Endothelial cell (in vitro differentiated cells): ENCODE measurements around the gene CDK6. TPM values are rescaled to one million over a fixed set of nuclear protein-coding genes. Genes with fewer than 3 reads are reported as not detected.

Experiments
- DNase-seq: peaks from one replicate; pipeline ENCODE4 v3.0.0; 2021; ENCODE audit warnings: low spot score
- H3K27ac Mint-ChIP-seq: one replicate; pipeline ENCODE4 v1.8.0; 2021; ENCODE audit warnings: mixed read lengths, inconsistent platforms; ENCODE audit not compliant: unreplicated experiment
- H3K27me3 Mint-ChIP-seq: one replicate; pipeline ENCODE4 v1.8.0; 2021; ENCODE audit warnings: mild to moderate bottlenecking, moderate library complexity, mixed read lengths, inconsistent platforms; ENCODE audit not compliant: unreplicated experiment
- H3K36me3 Mint-ChIP-seq: one replicate; pipeline ENCODE4 v1.8.0; 2021; ENCODE audit warnings: mild to moderate bottlenecking, low read depth, mixed read lengths, inconsistent platforms; ENCODE audit not compliant: unreplicated experiment
- H3K4me1 Mint-ChIP-seq: one replicate; pipeline ENCODE4 v1.8.0; 2021; ENCODE audit warnings: mild to moderate bottlenecking, mixed read lengths, inconsistent platforms; ENCODE audit not compliant: unreplicated experiment
- H3K4me3 Mint-ChIP-seq: one replicate; pipeline ENCODE4 v1.8.0; 2021; ENCODE audit warnings: mild to moderate bottlenecking, mixed read lengths, inconsistent platforms; ENCODE audit not compliant: unreplicated experiment
- H3K9me3 Mint-ChIP-seq: one replicate; pipeline ENCODE4 v1.8.0; 2021; ENCODE audit warnings: mixed read lengths, inconsistent platforms; ENCODE audit not compliant: unreplicated experiment
- total RNA-seq: library from RNA; stranded (reverse); fragmentation: NEBNext Ultra II Directional; extraction: Animal tissue kit (Norgen Biotek cat#: 25700); gene quantifications from one replicate; pipeline ENCODE4 v1.2.1, GENCODE V29; 2021; ENCODE audit not compliant: unreplicated experiment
- TF ChIP-seq, protein P1 (sequence below): fragments of 200-600 bp; sonication (generic); IDR thresholded peaks from one replicate; pipeline ENCODE4 v1.5.0; 2021; ENCODE audit warnings: antibody characterized with exemption; ENCODE audit not compliant: unreplicated experiment

Gene CDK6
- total RNA-seq, 1 donor from 2014 or later, result 32.6 TPM

DNA sequence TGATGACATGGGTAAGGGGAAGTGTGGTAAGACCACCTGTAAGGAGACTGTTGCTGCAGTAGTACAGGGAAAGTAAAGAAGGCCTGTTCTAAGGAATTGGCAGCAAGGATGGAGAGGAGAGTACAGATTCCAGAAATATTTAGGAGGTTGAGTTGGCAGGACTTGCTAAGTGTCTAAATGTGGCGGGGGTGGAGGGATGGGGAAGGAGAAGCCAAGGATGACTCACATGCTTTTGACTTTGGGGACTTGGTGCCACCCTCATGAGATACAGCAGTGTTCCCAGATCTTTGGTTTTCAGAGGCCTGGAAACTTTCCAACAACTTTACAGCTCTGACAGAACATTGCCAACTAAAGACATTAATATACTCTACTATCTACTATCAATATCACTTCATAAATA is 45.4 kb downstream of the CDK6 start:
- H3K36me3 Mint-ChIP-seq, result peaks cover 4% of the 10 kb centered on the region
- TF ChIP-seq, protein P1, sequence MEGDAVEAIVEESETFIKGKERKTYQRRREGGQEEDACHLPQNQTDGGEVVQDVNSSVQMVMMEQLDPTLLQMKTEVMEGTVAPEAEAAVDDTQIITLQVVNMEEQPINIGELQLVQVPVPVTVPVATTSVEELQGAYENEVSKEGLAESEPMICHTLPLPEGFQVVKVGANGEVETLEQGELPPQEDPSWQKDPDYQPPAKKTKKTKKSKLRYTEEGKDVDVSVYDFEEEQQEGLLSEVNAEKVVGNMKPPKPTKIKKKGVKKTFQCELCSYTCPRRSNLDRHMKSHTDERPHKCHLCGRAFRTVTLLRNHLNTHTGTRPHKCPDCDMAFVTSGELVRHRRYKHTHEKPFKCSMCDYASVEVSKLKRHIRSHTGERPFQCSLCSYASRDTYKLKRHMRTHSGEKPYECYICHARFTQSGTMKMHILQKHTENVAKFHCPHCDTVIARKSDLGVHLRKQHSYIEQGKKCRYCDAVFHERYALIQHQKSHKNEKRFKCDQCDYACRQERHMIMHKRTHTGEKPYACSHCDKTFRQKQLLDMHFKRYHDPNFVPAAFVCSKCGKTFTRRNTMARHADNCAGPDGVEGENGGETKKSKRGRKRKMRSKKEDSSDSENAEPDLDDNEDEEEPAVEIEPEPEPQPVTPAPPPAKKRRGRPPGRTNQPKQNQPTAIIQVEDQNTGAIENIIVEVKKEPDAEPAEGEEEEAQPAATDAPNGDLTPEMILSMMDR, result no peak
- H3K4me3 Mint-ChIP-seq, result no peak overlapping the region
- no peak overlapping the region for H3K27ac Mint-ChIP-seq
- no peak for DNase-seq
- H3K27me3 Mint-ChIP-seq, result no peaks in the 10 kb centered on the region
- H3K9me3 Mint-ChIP-seq, result peaks cover 4% of the 10 kb centered on the region
- H3K4me1 Mint-ChIP-seq, result no peaks in the 10 kb centered on the region

DNA sequence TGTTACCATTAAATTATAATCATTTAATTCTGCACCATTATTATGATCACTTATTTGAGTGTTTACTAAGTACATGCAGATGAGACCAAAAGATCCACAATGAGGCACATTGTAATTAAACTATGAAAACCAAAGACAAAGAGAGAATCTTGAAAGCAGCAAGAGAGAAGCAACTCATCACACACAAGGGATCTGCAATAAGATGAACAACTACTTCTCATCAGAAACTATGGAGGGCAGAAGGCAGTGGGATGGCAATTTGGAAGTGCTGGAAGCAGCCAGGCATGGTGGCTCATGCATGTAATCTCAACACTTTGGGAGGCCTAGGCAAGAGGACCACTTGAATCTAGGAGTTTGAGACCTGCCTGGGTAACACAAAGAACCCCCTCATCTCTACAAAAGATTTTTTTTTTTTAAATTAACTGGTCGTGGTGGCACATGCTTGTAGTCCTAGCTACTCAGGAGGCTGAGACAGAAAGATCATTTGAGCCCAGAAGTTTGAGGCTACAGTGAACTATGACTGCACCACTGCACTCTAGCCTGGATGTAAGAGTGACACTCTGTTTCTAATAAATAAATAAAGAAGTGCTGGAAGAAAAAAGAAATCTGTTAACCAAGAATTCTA is 47.7 kb downstream of the CDK6 start:
- TF ChIP-seq, protein P1, result no peak
- Mint-ChIP-seq H3K9me3 (peaks cover 4% of the 10 kb centered on the region), H3K4me1 (no peaks in the 10 kb centered on the region), H3K4me3 (no peak overlapping the region), H3K27me3 (no peaks in the 10 kb centered on the region), H3K27ac (no peak overlapping the region), H3K36me3 (peaks cover 4% of the 10 kb centered on the region)
- no peak for DNase-seq

DNA sequence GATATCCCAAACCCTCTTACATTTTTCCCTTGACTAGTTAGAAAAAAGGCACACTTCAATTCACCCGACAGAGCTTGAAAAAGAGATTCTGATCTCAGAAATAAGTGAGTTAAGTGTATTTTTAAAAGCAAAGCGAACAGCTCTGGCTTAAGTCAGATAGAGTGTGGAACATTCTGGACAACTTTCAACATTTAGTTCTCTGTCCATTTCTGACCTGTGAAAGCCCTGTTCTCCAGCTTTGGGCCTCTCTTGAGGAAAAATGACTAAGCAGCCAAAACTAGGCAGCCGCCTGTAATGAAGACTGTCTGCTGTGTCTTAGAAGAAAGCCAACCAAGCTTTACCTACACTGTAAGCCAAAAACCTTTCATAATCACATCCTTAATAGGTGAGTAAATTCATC is 50.5 kb downstream of the CDK6 start:
- H3K36me3 Mint-ChIP-seq, result peaks cover 4% of the 10 kb centered on the region
- H3K4me1 Mint-ChIP-seq, result peaks cover 4% of the 10 kb centered on the region
- H3K27ac Mint-ChIP-seq, result no peak overlapping the region
- peaks cover 4% of the 10 kb centered on the region for H3K9me3 Mint-ChIP-seq
- H3K4me3 Mint-ChIP-seq, result no peak overlapping the region
- TF ChIP-seq, protein P1, result no peak
- DNase-seq, result no peak
- no peaks in the 10 kb centered on the region for H3K27me3 Mint-ChIP-seq

DNA sequence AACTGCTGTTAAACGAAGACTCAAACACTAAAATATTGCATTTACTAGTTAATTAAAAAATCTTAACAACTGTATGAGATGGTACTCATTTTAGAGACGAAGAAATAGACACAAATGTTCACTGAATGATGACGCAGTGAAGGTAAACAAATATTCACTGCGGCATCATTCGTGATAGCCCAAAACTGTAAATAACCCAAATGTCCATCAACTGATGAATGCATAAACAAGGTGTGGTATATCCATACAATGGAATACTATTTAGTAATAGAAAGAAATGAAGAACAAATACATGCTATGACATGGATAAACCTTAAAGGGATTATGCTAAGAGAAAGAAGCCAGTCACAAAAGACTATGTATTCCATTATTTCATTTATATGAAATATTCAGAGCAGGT is 51.4 kb downstream of the CDK6 start:
- TF ChIP-seq, protein P1, result no peak
- H3K27me3 Mint-ChIP-seq, result no peaks in the 10 kb centered on the region
- no peak overlapping the region for H3K27ac Mint-ChIP-seq
- no peak for DNase-seq
- peaks cover 4% of the 10 kb centered on the region for H3K36me3 Mint-ChIP-seq
- peaks cover 5% of the 10 kb centered on the region for H3K4me1 Mint-ChIP-seq
- H3K9me3 Mint-ChIP-seq, result peaks cover 4% of the 10 kb centered on the region
- no peak overlapping the region for H3K4me3 Mint-ChIP-seq

DNA sequence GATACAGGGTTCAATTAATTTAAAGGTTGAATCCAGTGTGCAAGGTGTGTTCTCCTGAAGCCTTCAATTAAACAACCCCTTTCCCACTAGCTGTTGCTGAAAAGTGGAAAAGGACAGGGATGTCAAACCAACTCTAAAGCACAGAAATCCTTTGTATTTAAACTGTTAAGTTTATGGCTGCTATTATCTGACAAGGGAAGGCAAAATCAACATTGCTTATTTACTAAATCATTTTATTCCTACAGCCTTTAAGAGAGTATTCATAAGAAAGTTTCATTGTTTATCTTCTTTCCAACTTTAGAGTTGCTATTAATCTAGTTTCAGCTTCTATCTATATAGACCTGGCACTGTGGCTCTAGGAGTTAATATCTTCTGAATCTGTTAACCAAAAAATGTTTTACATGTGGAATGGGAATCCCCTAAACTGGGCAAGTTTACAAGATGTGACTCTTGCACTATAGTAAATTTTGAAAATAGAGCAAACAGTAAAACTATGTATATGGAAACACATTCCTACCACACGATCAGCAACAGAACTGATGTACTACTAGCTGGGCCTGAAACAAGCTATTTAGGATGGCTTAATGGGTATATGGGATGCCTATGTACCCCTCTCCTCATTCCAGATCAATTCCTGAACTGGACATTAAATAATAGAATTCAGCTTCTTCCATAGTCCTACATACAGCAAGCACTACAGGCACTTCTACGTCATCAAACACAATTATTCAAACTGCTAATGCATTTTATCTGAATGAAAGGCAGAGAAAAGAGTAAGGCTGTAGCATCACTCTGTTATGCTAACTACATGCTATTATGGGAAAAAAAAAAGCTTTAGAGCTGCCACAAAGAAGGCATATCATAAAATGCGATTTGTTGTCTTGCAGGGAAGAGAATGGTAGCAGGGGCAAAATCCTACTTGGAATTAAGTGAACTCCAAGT is 52.8 kb downstream of the CDK6 start:
- no peak for DNase-seq
- TF ChIP-seq, protein P1, result no peak
- H3K4me3 Mint-ChIP-seq, result no peak overlapping the region
- peaks cover 2% of the 10 kb centered on the region for H3K36me3 Mint-ChIP-seq
- H3K27me3 Mint-ChIP-seq, result no peaks in the 10 kb centered on the region
- no peak overlapping the region for H3K27ac Mint-ChIP-seq
- peaks cover 5% of the 10 kb centered on the region for H3K4me1 Mint-ChIP-seq
- H3K9me3 Mint-ChIP-seq, result peaks cover 3% of the 10 kb centered on the region
